Tibial artery (tissue), 4 donors: ENCODE data around the gene KRTAP4-7.

ENCODE experiments used
- DNase-seq, 2 donors: peaks; one replicate each; pipeline ENCODE4 v3.0.0-alpha.2; 2019
- H3K27ac ChIP-seq, 2 donors: fragments of 200-600 bp; sonication (generic) in 1 of 2; 1 replicate in 1 of 2; 2 replicates in 1 of 2; pipeline ENCODE4 v1.5.1; 2018 to 2019; ENCODE audit warnings: mild to moderate bottlenecking in 1 of 2
- H3K27me3 ChIP-seq, 2 donors: fragments of 200-600 bp; sonication (generic) in 1 of 2; one replicate each; pipeline versions ENCODE4 v1.5.1 to v1.6.0; 2016 to 2019
- H3K36me3 ChIP-seq, 3 donors: fragments of 200-600 bp; sonication (generic) in 2 of 3; one replicate each; pipeline ENCODE4 v1.5.1; 2016 to 2019; ENCODE audit warnings: mild to moderate bottlenecking in 2 of 3
- H3K4me1 ChIP-seq, 4 donors: fragments of 200-600 bp; sonication (generic) in 2 of 4; 1 replicate in 3 of 4; 2 replicates in 1 of 4; pipeline ENCODE4 v1.5.1; 2016 to 2019
- H3K4me3 ChIP-seq, 2 donors: fragments of 200-600 bp; sonication (generic) in 1 of 2; 1 replicate in 1 of 2; 2 replicates in 1 of 2; pipeline ENCODE4 v1.5.1; 2018 to 2019; ENCODE audit warnings: mild to moderate bottlenecking in 2 of 2
- H3K9me3 ChIP-seq, 3 donors: fragments of 200-600 bp; sonication (generic) in 1 of 3; one replicate each; pipeline ENCODE4 v1.5.1; 2016 to 2019
- CTCF ChIP-seq, 2 experiments: fragments of 200-600 bp in 1 of 2; fragments of 450-650 bp in 1 of 2; IDR thresholded peaks; one replicate each; pipeline ENCODE4 v1.5.1; 2017 to 2019; ENCODE audit warnings: antibody characterized with exemption in 2 of 2, mild to moderate bottlenecking in 1 of 2, moderate library complexity in 1 of 2
- intact Hi-C: fragments of 100-400 bp; cut with DNase I; formaldehyde crosslinking; loops from one replicate; pipeline ENCODE4 v1.15.0; 2023; ENCODE audit warnings: low total_unique reads

Gene KRTAP4-7

GRCh38 chr17:41125064-41125463, 41.1 kb downstream of the KRTAP4-7 start:
- DNase-seq, result no peak
- Histone ChIP-seq H3K27ac (no peak overlapping the region), H3K4me3 (no peak overlapping the region), H3K4me1 (no peaks in the 10 kb centered on the region), H3K9me3 (no peaks in the 10 kb centered on the region), H3K36me3 (no peaks in the 10 kb centered on the region), H3K27me3 (no peaks in the 10 kb centered on the region)
- no peak for TF ChIP-seq CTCF (IDR thresholded peaks at IDR 0.05)
- intact Hi-C loops, result no loop called here

GRCh38 chr17:41126412-41126811, 42.5 kb downstream of the KRTAP4-7 start:
- no peak for DNase-seq
- intact Hi-C loops, result no loop called here
- no peak for TF ChIP-seq CTCF (IDR thresholded peaks at IDR 0.05)
- no peak overlapping the region for H3K4me3 ChIP-seq
- H3K9me3 ChIP-seq, result no peaks in the 10 kb centered on the region
- H3K27ac ChIP-seq, result no peak overlapping the region
- no peaks in the 10 kb centered on the region for H3K27me3 ChIP-seq
- no peaks in the 10 kb centered on the region for H3K36me3 ChIP-seq
- no peaks in the 10 kb centered on the region for H3K4me1 ChIP-seq

GRCh38 chr17:41127371-41127770, 43.4 kb downstream of the KRTAP4-7 start:
- no peaks in the 10 kb centered on the region for H3K27me3 ChIP-seq
- TF ChIP-seq CTCF (IDR thresholded peaks at IDR 0.05), result no peak
- no peaks in the 10 kb centered on the region for H3K9me3 ChIP-seq
- no peak overlapping the region for H3K4me3 ChIP-seq
- intact Hi-C loops, result no loop called here
- no peaks in the 10 kb centered on the region for H3K4me1 ChIP-seq
- DNase-seq, result no peak
- H3K27ac ChIP-seq, result no peak overlapping the region
- H3K36me3 ChIP-seq, result no peaks in the 10 kb centered on the region

- Histone ChIP-seq H3K9me3 (no peaks in the 10 kb centered on the region), H3K27ac (no peak overlapping the region), H3K36me3 (no peaks in the 10 kb centered on the region), H3K27me3 (no peaks in the 10 kb centered on the region), H3K4me1 (no peaks in the 10 kb centered on the region), H3K4me3 (no peak overlapping the region)
- intact Hi-C loops, result no loop called here
- TF ChIP-seq CTCF (IDR thresholded peaks at IDR 0.05), result no peak
- DNase-seq, result no peak
These were observed 48.0 kb downstream of the KRTAP4-7 start for GRCh38 chr17:41131979-41132378.

GRCh38 chr17:41133880-41134735, 50.2 kb downstream of the KRTAP4-7 start:
- no peak overlapping the region for H3K4me3 ChIP-seq
- no peaks in the 10 kb centered on the region for H3K27me3 ChIP-seq
- no peaks in the 10 kb centered on the region for H3K36me3 ChIP-seq
- DNase-seq, result no peak
- intact Hi-C loops, result no loop called here
- H3K4me1 ChIP-seq, result no peaks in the 10 kb centered on the region
- no peak overlapping the region for H3K27ac ChIP-seq
- no peak for TF ChIP-seq CTCF (IDR thresholded peaks at IDR 0.05)
- H3K9me3 ChIP-seq, result no peaks in the 10 kb centered on the region
